Renal pelvis (tissue), 12 donors: Measurements from ENCODE around the gene HK2. TPM values are rescaled to one million over a fixed set of nuclear protein-coding genes. Genes with fewer than 3 reads are reported as not detected.
A peak's percentile ranks its signal among the peaks of the same experiment; 100 is the strongest.
"Not testable (repeated sequence)": the region's sequence is repeated elsewhere in the genome, so short reads cannot be mapped to it uniquely, and the experiment has no call there.

Experiments used
- DNase-seq: peaks from one replicate; pipeline ENCODE4 v3.0.0-alpha.2; 2013
- long read RNA-seq, 16 experiments: transcript quantifications; one replicate each; lab custom pipeline, GENCODE V29; 2026
- polyA plus RNA-seq, 3 donors: library from polyadenylated mRNA; unstranded; fragments of 120-200 nt; gene quantifications; one replicate each; pipeline ENCODE4 v1.2.1, GENCODE V29; 2013; ENCODE audit not compliant: insufficient read length in 3 of 3

The HK2 gene
- polyA plus RNA-seq = 10 to 100 TPM; 12.4 to 14.0 (median 12.5) TPM
- long read RNA-seq, donor 1, full-length matches to known transcripts = 1 of 1 reads
- long read RNA-seq, donor 1, partial matches to known transcripts = 0 of 1 reads
- long read RNA-seq, donor 1, other reads (novel, unspliced or antisense) = 0 of 1 reads
- long read RNA-seq, donor 2 = 0 reads
- long read RNA-seq, donor 3, full-length matches to known transcripts = 2 of 2 reads
- long read RNA-seq, donor 3, partial matches to known transcripts = 0 of 2 reads
- long read RNA-seq, donor 3, other reads (novel, unspliced or antisense) = 0 of 2 reads
- long read RNA-seq, donor 4 = 0 reads
- long read RNA-seq, donor 5, full-length matches to known transcripts = 2 of 2 reads
- long read RNA-seq, donor 5, partial matches to known transcripts = 0 of 2 reads
- long read RNA-seq, donor 5, other reads (novel, unspliced or antisense) = 0 of 2 reads
- long read RNA-seq, donor 6 = 0 reads
- long read RNA-seq, donor 7, full-length matches to known transcripts = 2 of 2 reads
- long read RNA-seq, donor 7, partial matches to known transcripts = 0 of 2 reads
- long read RNA-seq, donor 7, other reads (novel, unspliced or antisense) = 0 of 2 reads
- long read RNA-seq, donor 8 = 0 reads
- long read RNA-seq, donor 9, full-length matches to known transcripts = 1 of 1 reads
- long read RNA-seq, donor 9, partial matches to known transcripts = 0 of 1 reads
- long read RNA-seq, donor 9, other reads (novel, unspliced or antisense) = 0 of 1 reads
- long read RNA-seq, donor 10 = 0 reads
- long read RNA-seq, donor 11, full-length matches to known transcripts = 1 of 21 reads
- long read RNA-seq, donor 11, partial matches to known transcripts = 20 of 21 reads
- long read RNA-seq, donor 11, other reads (novel, unspliced or antisense) = 0 of 21 reads
- long read RNA-seq, donor 12, full-length matches to known transcripts = 1 of 1 reads
- long read RNA-seq, donor 12, partial matches to known transcripts = 0 of 1 reads
- long read RNA-seq, donor 12, other reads (novel, unspliced or antisense) = 0 of 1 reads
- long read RNA-seq, donor 13 = 0 reads
- long read RNA-seq, donor 14 = 0 reads
- long read RNA-seq, donor 15, full-length matches to known transcripts = 1 of 1 reads
- long read RNA-seq, donor 15, partial matches to known transcripts = 0 of 1 reads
- long read RNA-seq, donor 15, other reads (novel, unspliced or antisense) = 0 of 1 reads
- long read RNA-seq, donor 16 = 0 reads

DNA sequence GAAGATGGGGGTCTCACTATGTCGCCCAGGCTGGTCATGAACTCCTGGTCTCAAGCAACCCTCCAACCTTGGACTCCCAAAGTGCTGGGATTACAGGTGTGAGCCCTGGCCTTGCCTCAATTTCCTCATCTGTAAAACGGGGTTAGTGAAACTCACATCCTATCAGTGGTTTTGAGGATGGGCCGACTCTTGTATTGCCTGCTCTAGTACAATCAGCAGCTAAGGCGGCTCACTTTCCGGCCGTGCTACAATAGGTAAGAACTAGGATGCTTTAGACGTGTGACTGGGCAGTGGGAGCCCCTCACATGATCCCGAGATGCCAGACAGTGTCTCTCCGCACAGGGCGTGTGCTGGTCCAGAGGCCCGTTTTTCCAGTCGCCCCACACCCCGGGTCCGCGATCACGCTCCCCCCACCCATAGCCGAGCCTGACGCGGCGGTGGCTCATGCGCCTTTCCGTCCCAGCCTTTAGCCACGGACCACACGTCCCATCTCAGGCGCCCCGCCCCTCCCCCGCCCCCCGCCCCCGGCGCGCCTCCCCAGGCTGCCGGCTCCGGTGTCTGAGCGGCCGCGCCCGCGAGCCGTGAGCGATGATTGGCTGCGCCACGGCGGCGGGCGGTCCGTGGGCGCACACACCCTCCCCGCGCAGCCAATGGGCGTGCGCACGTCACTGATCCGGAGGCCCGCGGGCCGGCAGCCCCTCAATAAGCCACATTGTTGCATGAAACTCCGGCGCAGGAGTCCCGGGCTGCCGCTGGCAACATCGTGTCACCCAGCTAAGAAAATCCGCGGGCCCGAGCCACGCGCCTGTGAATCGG, at the start of gene HK2:
Gene HK2, plus strand, starts transcription at position 710 of the 816 bp plus-strand sequence. CDS start 454 bp downstream, outside the sequence.
- DNase-seq = peak; percentile 87

DNA sequence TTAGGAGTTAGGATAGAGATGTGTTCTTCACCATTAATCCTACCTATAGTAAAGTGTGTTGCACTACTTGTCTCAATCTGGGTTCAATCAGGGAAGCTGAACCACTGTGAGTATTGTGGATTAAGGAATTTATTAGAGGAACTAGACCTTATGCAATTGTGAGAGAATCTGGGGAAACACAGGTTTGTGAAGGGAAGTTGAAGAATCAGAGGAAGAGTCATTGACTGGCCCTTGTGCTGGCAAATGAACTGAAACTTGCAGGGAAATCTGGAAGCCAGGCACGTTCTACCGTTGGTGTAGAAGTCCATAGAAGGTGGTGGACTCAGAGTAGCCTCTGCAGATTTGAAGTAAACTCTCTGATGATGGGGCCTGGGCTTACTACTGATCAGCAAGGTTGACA, 44.7 kb upstream of the HK2 start:
- no peak for DNase-seq

DNA sequence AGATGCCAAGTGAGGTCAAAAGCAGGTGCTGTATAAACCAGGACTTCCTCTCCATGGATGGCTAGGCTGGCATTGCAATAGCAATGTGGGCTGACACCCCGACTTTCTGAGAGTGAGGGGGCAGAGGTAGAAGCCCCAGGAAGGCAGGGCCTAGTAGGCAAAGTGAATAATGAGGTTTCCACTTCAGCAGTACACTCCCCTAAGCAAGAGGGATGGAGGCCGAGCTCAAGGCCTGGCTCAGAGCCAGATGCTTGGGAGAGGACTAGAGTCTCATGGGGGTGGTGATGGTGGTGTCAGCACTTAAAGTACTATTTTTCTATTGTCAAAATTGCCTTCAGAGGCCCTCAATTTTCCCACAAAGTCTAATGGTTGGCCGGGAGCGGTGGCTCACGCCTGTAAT, 41.6 kb upstream of the HK2 start:
- no peak for DNase-seq

DNA sequence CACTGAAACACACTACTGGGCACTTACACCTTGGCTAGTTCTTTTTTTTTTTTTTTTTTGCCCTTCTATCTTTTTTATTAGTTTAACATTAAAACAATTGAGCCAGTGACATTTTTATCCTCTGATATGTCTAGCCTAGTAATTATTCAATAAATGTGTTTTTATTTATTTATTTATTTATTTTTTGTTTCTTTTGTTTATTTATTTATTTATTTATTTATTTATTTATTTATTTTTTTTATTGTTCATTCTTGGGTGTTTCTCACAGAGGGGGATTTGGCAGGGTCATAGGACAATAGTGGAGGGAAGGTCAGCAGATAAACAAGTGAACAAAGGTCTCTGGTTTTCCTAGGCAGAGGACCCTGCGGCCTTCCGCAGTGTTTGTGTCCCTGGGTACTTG, 39.0 kb upstream of the HK2 start:
- not testable (repeated sequence) for DNase-seq

- no peak for DNase-seq
Measured at GRCh38 chr2:74806355-74806839, 27.5 kb upstream of the HK2 start.

GRCh38 chr2:74806920-74807319, 27.0 kb upstream of the HK2 start:
- DNase-seq = no peak

- DNase-seq = no peak
Measured at GRCh38 chr2:74812787-74813590, 20.9 kb upstream of the HK2 start.

DNA sequence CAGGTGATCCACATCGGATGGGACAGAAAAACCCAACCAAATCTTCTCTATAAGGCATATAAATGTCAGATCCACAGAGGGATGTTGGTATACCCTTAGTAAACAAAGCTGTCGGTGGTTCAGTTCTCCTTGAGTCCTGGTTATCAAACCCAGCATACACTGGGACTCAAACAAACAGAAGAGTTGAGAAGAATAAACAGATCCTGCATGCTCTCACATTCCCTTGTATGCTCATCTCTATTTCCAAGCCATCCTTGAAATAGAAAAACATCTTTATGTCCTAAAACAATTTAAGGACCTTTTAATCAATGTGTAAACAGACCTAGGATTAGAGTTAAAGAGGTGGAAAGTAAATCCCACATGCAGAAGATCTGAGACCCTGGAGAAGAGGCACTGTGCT, 19.8 kb upstream of the HK2 start:
- DNase-seq = no peak

- no peak for DNase-seq
Measured at GRCh38 chr2:74815941-74816340, 18.0 kb upstream of the HK2 start.

- no peak for DNase-seq
Measured at GRCh38 chr2:74816540-74817303, 17.2 kb upstream of the HK2 start.

DNA sequence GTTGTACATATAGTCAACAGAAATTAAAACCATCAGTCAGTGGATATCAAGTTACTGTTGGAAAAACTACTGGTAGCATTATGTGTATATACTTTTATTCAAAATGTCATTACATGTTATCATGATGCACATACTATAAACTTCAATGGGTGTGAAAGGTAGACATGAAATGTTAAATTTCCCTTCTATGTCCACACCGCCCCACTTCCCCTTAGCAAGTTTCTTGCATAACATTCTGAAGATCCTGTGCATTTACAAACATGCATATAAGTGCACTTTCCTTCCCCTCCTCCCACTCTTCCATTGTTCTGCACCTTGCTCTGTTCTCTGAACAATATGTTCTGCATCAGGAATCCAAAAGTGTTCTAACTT, 16.6 kb upstream of the HK2 start:
- no peak for DNase-seq

DNA sequence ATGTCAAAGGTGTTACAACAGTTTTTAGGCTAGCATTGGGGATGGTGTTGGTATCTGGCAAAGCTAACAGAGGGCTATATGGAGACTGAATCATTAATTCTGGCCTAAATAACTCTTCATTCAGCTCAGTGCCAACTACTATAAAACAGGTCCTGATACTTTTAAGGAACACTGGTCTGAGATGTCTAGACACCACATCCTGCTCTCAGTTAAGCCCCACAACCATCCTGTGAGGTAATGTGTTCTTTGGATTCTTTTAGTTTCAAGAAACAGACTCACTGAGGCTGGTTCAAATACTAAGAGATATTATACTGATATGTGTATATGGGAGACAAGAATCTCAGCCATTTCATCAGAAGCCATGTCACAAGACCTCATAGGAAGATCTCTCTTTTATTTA, 14.2 kb upstream of the HK2 start:
- DNase-seq = no peak

GRCh38 chr2:74821177-74822126, 12.5 kb upstream of the HK2 start:
- DNase-seq = no peak

DNA sequence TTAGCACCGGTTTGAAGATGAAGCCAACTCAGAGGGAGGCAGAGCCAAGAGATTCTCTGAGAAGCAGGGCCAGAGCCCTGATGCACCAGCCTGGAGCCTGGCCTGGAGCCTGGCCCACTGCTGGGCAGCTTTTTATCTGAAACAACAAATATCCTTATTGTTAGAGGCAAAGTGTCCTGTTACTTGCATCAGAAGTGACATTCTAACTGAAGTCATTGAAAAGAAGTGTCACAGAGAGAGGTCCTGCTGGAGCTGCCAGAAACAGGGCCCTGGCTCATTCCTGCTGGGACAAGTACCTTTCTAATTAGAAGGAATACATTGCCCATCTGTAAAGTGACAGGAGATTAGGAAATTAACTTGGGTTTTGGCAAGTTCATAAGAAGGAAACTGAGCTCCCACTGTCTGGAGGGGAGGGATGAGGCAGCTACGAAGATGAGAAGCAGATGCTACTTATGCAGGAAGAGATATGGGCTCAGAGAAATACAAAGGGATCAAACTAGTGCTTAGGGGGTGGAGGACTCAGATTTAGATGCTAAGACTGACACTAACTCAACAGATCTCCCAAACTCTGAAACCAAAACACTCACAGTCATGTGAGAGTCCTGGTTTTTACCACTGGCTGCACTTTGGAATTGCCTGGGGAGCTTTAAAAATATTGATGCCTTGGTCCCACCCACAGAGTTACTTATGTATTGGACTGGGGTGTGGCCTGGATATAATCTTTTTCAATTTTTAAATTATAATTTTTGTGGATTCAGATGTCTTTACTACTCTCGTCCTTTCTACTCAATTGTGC, 11.0 kb upstream of the HK2 start:
- no peak for DNase-seq

DNA sequence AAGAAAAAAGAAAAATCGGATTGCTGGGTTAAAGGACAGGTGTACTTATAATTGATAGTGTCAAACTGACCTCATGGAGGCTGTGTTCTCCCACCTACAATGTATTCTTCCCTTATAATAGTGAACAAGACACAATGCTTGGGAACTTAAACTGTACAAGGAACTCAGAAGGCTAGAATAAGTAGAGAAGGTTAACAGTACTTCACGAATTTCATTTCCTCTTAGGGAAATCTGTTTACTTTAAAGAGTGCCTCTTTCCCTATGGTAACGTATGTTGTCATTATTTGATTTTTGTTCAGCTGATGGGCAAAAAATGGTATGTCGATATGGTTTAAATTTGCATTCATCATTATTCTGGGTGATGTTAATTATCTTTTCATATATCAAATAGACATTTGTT, 9.2 kb upstream of the HK2 start:
- DNase-seq = no peak

DNA sequence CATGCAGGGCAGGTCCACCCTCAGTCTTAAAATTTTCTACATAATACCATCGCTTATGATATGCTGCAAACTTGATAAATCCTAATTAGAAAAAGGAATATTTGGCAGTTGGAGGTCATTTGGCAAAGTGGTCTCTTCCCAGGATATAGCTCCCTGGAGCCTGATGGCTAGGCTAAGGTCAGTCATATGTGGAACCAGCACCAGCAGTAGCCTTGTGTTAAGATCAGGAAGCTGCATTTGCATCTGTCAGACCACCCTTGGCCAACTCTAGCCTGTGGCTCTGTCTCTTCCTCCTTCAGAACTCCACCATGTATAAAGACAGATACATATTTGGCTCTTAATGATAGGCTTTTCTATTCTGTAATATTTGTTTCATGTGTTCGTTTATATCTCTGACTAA, 5.4 kb upstream of the HK2 start:
- DNase-seq = no peak
